Measurements from ENCODE around the gene AURKB. TPM values are rescaled to one million over a fixed set of nuclear protein-coding genes. Genes with fewer than 3 reads are reported as not detected.

Gene AURKB
- polyA plus RNA-seq, 1 donor from 2014 or later: 0.84 TPM

GRCh38 chr17:8186446-8186786 is 24.0 kb downstream of the AURKB start:
- Histone ChIP-seq H3K9ac (ENCODE audit: low read length) (peak overlapping the region; percentile 77), H3K4me3 (ENCODE audit: low read length) (peak overlapping the region; percentile 100), H3K4me2 (ENCODE audit: low read length) (peak overlapping the region; percentile 28), H3K9me2 (ENCODE audit: insufficient read depth, low read length) (no peaks in the 10 kb centered on the region), H4K20me1 (ENCODE audit: insufficient read depth) (peaks cover 3% of the 10 kb centered on the region), H3K27ac (ENCODE audit: low read length) (peak overlapping the region; percentile 87), H3K36me3 (ENCODE audit: insufficient read depth, low read length) (no peaks in the 10 kb centered on the region), H2AFZ (ENCODE audit: low read depth, low read length) (peak overlapping the region; percentile 45), H3F3A (ENCODE audit: insufficient read depth, low read length, poor library complexity, severe bottlenecking) (peaks cover 8% of the 10 kb centered on the region), H3K79me2 (replicated peaks; ENCODE audit: insufficient read depth, low read length) (no peaks in the 10 kb centered on the region), H3K9me3 (ENCODE audit: low read length) (no peaks in the 10 kb centered on the region), H3K27me3 (ENCODE audit: insufficient read depth, low read depth, low read length) (no peaks in the 10 kb centered on the region)
- TF ChIP-seq EZH2 (IDR thresholded peaks at IDR 0.05; ENCODE audit: borderline replicate concordance, insufficient read depth, low read length, poor library complexity, severe bottlenecking): no peak
- TF ChIP-seq MXI1 (conservative IDR thresholded peaks at IDR 0.05; ENCODE audit: poor library complexity, severe bottlenecking): peak; percentile 6

- Histone ChIP-seq H3K9me3 (ENCODE audit: low read length) (no peaks in the 10 kb centered on the region), H3K9me2 (ENCODE audit: insufficient read depth, low read length) (no peaks in the 10 kb centered on the region), H2AFZ (ENCODE audit: low read depth, low read length) (no peak overlapping the region), H3K36me3 (ENCODE audit: insufficient read depth, low read length) (no peaks in the 10 kb centered on the region), H3K27ac (ENCODE audit: low read length) (peak overlapping the region; percentile 87), H3K4me2 (ENCODE audit: low read length) (peak overlapping the region; percentile 80), H3K4me3 (ENCODE audit: low read length) (peak overlapping the region; percentile 100), H3K27me3 (ENCODE audit: insufficient read depth, low read depth, low read length) (no peaks in the 10 kb centered on the region), H3F3A (ENCODE audit: insufficient read depth, low read length, poor library complexity, severe bottlenecking) (peaks cover 7% of the 10 kb centered on the region), H3K9ac (ENCODE audit: low read length) (peak overlapping the region; percentile 77), H3K79me2 (replicated peaks; ENCODE audit: insufficient read depth, low read length) (no peaks in the 10 kb centered on the region), H4K20me1 (ENCODE audit: insufficient read depth) (peaks cover 3% of the 10 kb centered on the region)
- no peak for TF ChIP-seq RAD21 (conservative IDR thresholded peaks at IDR 0.05)
- no peak for TF ChIP-seq SMC3 (conservative IDR thresholded peaks at IDR 0.05; ENCODE audit: poor library complexity)
- TF ChIP-seq, protein P1, sequence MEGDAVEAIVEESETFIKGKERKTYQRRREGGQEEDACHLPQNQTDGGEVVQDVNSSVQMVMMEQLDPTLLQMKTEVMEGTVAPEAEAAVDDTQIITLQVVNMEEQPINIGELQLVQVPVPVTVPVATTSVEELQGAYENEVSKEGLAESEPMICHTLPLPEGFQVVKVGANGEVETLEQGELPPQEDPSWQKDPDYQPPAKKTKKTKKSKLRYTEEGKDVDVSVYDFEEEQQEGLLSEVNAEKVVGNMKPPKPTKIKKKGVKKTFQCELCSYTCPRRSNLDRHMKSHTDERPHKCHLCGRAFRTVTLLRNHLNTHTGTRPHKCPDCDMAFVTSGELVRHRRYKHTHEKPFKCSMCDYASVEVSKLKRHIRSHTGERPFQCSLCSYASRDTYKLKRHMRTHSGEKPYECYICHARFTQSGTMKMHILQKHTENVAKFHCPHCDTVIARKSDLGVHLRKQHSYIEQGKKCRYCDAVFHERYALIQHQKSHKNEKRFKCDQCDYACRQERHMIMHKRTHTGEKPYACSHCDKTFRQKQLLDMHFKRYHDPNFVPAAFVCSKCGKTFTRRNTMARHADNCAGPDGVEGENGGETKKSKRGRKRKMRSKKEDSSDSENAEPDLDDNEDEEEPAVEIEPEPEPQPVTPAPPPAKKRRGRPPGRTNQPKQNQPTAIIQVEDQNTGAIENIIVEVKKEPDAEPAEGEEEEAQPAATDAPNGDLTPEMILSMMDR (IDR thresholded peaks at IDR 0.05; ENCODE audit: poor library complexity, severe bottlenecking): no peak
- peak; percentile 56 for TF ChIP-seq MXI1 (conservative IDR thresholded peaks at IDR 0.05; ENCODE audit: poor library complexity, severe bottlenecking)
- TF ChIP-seq EZH2 (IDR thresholded peaks at IDR 0.05; ENCODE audit: borderline replicate concordance, insufficient read depth, low read length, poor library complexity, severe bottlenecking): no peak
- peak; percentile 55 for TF ChIP-seq POLR2AphosphoS5 (IDR thresholded peaks at IDR 0.05)
Observed at GRCh38 chr17:8185582-8186445, 24.6 kb downstream of the AURKB start.

GRCh38 chr17:8176998-8177731 is 33.2 kb downstream of the AURKB start:
- H3K79me2 ChIP-seq (replicated peaks; ENCODE audit: insufficient read depth, low read length): no peaks in the 10 kb centered on the region
- H3K27ac ChIP-seq (ENCODE audit: low read length): peak overlapping the region; percentile 83
- peak overlapping the region; percentile 99 for H2AFZ ChIP-seq (ENCODE audit: low read depth, low read length)
- no peaks in the 10 kb centered on the region for H3K27me3 ChIP-seq (ENCODE audit: insufficient read depth, low read depth, low read length)
- TF ChIP-seq POLR2AphosphoS5 (IDR thresholded peaks at IDR 0.05): no peak
- TF ChIP-seq EP300 (conservative IDR thresholded peaks at IDR 0.05; ENCODE audit: poor library complexity, severe bottlenecking): no peak
- TF ChIP-seq MXI1 (conservative IDR thresholded peaks at IDR 0.05; ENCODE audit: poor library complexity, severe bottlenecking): no peak
- no peak for TF ChIP-seq TAF1 (IDR thresholded peaks at IDR 0.05; ENCODE audit: low read depth)
- no peak for TF ChIP-seq REST (IDR thresholded peaks at IDR 0.05; ENCODE audit: borderline replicate concordance)
- no peak for TF ChIP-seq EZH2 (IDR thresholded peaks at IDR 0.05; ENCODE audit: borderline replicate concordance, insufficient read depth, low read length, poor library complexity, severe bottlenecking)
- no peak for TF ChIP-seq RAD21 (conservative IDR thresholded peaks at IDR 0.05)
- TF ChIP-seq SMC3 (conservative IDR thresholded peaks at IDR 0.05; ENCODE audit: poor library complexity): no peak
- TF ChIP-seq, protein P1 (IDR thresholded peaks at IDR 0.05; ENCODE audit: poor library complexity, severe bottlenecking): no peak
- no peaks in the 10 kb centered on the region for H4K20me1 ChIP-seq (ENCODE audit: insufficient read depth)
- H3K4me3 ChIP-seq (ENCODE audit: low read length): peak overlapping the region; percentile 81
- H3K9ac ChIP-seq (ENCODE audit: low read length): peak overlapping the region; percentile 90
- peaks cover 9% of the 10 kb centered on the region for H3F3A ChIP-seq (ENCODE audit: insufficient read depth, low read length, poor library complexity, severe bottlenecking)
- H3K36me3 ChIP-seq (ENCODE audit: insufficient read depth, low read length): no peaks in the 10 kb centered on the region
- no peaks in the 10 kb centered on the region for H3K9me3 ChIP-seq (ENCODE audit: low read length)
- H3K4me2 ChIP-seq (ENCODE audit: low read length): peak overlapping the region; percentile 73
- H3K9me2 ChIP-seq (ENCODE audit: insufficient read depth, low read length): no peaks in the 10 kb centered on the region
